Measurements from ENCODE around the gene IP6K1.
"Not testable (repeated sequence)": the region's sequence is repeated elsewhere in the genome, so short reads cannot be mapped to it uniquely, and the experiment has no call there.

The IP6K1 gene

DNA sequence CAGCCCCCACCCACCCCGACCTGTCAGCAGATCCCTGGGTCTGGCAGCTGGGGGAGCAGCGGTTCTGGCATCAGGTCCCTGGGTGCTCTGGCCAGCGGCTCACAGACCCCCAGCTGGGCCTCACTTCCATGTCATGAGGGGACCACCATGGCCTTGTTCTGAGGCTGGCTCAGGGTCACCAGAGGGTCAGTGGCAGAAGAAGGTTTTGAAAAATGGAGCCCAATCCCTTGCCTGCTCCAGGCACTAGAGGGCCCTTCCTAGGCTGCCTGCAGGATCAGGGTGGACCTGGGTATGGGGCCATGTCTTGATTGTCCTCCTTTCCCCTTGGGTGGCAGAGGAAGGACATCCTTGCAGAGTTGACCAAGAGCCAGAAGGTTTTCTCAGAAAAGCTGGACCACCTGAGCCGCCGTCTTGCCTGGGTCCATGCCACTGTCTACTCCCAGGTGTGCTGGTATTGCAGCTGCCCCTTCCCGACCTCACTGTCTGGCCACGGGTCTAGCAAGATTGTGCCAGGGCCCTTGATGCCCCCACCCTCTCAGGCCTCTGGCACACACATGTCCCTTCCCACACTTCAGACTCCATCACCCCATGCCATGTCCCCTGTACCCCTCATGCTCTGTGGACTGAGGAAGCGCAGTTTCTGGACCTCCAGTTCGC is 79.8 kb downstream of the IP6K1 start:
- DNase-seq, result no peak

DNA sequence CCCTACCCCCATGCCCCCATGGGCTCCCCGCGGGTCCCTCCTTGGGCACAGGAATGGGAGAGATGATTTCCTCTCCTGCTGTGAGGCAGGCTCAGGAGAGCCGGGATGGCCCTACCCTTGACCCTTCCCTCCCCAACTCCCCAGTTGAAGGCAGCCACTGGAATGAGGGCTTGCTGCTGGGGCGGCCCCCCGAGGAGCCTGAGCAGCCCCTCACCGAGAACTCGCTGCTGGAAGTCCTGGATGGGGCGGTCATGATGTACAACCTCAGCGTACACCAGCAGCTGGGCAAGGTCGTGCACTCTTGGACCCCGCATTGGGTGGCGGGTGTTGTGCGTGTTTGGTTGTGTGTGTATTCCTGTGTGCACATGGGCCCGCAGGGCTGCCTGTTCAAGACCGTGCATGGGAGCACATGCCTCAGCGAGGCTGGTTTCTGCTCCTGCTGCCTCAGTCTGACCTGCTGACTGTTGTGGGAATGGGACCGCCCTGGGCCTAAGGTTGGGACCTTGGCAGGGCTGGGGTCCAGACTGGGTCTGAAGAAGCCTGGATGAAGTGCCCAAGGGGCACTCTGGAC is 80.9 kb downstream of the IP6K1 start:
- DNase-seq, result no peak

DNA sequence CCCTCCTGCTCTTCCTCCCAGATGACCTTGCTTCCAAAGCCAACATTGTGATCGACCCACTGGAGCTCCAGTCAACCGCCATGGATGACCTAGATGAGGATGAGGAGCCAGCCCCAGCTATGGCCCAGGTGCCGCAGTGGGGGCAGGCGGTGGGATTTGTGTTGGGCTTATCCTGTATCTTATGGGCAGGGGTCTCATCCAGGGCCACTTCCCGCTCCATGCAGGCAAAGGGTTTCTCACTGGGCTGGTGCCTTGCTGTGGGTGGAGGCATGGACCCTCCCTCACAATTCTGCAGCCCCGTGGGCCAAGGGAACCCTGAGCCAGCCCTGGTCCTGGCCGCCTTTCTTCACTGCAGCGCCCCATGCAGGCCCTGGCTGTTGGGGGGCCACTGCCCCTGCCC is 81.7 kb downstream of the IP6K1 start:
- DNase-seq, result no peak

GRCh38 chr3:49703956-49704355 is 82.4 kb downstream of the IP6K1 start:
- DNase-seq, result no peak

GRCh38 chr3:49703443-49703927 is 82.9 kb downstream of the IP6K1 start:
- no peak for DNase-seq

GRCh38 chr3:49702672-49703071 is 83.7 kb downstream of the IP6K1 start:
- no peak for DNase-seq

DNA sequence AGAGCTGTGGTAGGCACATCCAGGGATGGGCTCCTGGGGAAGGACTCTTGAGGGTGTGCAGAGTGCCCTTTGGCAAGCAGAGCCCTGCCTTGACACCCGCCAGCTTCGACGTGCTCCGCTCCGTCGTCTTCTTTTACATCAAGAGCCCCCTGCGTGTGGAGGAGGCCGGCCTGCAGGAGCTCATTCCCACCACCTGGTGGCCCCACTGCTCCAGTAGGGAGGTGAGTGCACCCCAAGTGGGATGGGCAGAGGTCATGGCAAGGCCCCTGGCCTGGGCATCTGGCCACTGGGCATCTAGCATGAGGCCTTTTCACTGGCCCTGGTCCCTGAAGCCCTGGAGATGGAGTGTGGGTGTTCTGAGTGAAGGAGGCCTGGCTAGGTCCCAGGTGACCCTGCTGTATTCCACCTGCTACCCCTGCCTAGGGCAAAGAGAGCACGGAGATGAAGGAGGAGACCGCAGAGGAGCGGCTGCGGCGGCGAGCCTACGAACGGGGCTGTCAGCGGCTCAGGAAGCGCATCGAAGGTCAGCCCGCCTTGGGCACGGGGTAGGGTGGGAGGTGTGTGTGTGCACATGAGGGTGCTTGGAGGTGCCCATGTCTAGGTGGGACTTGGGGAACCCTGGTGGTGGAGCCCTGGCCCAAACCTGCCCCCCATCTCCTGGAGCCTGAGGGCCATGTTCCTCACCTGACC is 84.8 kb downstream of the IP6K1 start:
- no peak for DNase-seq

DNA sequence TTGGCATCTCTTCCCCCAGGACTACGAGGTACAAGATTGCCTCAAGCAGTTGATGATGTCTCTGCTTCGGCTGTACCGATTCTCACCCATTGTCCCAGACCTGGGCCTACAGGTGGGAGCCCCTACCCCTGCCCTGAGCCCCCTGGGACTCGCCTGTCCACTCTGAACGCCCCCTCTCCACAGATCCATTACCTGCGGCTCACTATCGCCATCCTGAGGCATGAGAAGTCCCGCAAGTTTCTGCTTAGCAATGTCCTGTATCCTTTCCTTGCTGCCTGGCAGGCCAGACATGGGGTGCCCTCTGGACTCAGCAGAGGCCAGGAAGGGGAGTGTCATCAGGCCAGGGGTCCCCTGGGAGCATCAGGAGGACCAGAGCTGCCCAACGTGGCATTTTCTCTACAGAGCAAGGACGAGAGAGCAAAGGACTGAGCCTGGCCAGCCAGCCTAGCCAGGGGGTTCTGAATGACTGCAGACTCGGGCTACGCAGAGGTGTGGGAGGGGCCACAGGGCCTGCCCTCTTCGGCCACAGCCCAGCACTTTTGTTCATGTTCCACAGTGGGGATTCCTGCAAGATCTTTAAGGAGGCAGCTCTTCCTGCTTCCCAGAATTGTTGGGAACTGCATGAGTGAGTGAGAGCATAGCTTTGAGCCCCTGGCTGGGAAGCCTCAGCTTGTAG is 85.8 kb downstream of the IP6K1 start:
- DNase-seq, result no peak

DNA sequence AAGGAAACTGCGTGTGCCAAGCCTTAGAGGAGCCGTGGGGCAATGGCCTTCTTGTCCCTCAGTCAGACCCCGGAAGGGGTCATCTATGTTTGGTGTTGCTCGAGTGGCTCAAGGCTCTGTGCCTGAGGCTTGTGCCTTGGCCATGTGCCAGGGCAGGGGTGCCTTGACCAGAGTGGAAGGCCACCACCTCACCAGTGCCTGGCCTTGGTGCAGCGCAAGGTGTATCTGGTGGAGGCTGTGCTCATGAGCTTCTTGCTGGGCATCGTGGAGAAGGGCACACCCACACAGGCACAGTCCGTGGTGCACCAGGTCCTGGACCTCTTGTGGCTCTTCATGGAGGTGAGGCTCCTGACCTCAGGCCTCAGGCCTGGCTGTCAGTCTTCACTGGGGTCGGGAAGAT is 86.3 kb downstream of the IP6K1 start:
- no peak for DNase-seq

GRCh38 chr3:49699281-49699979 is 86.9 kb downstream of the IP6K1 start:
- DNase-seq, result no peak

DNA sequence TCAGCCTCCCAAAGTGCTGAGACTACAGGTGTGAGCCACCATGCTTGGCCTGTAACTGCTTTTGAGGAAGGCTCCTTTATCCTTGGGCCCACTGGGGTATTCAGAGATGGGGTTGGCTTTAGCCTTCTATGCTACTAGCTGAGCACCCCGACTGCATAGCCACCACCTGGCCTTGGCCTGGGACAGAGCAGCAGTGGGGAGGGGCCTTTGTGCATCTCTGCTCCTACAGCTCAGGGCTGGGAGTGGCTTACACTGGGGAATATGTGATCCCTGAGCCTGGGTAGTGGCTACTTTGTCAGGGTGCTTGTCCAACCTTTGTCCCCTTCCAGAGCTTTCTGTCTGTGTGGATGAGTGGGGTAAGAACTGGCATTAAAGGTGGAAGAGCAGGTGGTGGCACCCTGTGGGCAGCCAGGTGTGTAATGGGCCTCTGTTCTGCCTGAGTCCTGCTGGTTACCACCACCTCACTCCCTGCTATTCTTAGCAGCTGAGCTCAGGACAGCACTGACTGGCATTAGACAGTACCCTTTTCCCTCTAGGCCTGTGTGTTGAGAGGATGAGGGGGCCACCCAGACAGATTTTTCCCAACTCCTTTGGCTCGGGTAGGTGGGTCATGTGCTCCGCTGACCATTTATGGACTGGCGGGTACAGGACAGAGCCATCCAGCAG is 90.9 kb downstream of the IP6K1 start:
- not testable (repeated sequence) for DNase-seq

DNA sequence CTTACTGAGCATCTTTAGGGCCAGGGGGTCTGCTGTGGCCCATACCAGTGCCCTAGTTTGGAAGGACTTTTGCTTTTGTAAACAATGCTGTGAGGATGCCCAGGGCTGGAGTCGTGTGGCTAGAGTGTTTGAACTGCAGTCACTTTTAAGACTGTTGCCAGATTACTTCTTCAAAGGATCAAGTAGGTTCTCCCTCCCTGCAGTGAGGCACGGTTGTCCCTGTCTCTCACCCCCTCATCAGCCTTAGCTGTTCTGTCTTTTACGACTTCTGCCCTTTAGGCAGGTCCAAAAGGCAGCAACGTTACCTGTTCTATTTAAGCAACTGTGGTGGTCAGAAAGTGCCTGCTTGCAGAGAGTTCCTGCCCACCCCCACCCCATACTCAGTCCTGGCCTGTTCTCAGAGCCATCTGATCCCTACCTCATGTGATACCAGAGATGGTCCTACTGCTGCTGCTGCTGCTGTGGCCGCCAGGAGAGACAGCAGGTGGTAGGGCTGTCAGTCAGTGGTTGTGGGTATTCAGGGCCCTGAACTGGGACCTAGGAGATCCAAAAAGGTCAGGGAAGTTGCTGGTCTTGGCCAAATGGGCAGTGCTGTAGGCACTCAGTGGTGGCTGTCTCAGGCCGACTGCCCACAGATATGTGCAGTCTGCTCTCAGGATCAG is 91.8 kb downstream of the IP6K1 start:
- not testable (repeated sequence) for DNase-seq

- not testable (repeated sequence) for DNase-seq
Measured at GRCh38 chr3:49691481-49691880, 94.9 kb downstream of the IP6K1 start.

- DNase-seq, result not testable (repeated sequence)
Measured at GRCh38 chr3:49690856-49691255, 95.5 kb downstream of the IP6K1 start.

DNA sequence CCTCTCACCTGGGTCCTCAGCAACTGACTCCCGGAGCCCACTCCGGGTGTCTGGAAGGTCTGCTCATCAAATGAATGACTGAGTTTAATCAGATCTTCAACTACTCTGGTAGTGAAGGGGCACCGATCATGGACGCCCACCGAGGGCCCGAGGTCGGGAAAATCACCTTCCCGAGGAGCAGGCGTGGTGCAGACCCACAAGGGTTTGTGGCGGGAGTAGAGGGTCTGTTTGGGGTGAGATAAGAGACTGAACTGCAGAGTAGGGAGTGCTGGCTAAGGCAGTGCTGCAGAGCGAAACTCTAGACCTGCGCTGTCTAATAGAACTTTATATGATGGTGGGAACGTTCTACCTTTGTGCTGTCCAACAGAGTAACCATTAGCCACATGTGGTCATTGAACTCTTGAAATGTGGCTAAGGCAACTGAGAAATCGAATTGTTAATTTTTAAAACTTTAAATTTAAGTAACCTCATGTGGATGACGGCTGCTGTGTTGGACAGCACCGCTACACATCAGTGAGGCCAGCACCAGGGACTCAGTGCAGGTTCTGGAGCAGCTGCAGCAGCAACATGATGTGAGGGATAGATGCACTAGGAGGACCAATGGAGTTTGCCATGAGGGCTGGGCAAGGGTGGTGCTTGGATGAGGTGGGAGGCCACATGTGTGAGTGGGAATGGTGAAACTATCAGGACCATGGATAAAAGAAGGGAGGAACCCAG is 96.3 kb downstream of the IP6K1 start:
- DNase-seq, result not testable (repeated sequence)

DNA sequence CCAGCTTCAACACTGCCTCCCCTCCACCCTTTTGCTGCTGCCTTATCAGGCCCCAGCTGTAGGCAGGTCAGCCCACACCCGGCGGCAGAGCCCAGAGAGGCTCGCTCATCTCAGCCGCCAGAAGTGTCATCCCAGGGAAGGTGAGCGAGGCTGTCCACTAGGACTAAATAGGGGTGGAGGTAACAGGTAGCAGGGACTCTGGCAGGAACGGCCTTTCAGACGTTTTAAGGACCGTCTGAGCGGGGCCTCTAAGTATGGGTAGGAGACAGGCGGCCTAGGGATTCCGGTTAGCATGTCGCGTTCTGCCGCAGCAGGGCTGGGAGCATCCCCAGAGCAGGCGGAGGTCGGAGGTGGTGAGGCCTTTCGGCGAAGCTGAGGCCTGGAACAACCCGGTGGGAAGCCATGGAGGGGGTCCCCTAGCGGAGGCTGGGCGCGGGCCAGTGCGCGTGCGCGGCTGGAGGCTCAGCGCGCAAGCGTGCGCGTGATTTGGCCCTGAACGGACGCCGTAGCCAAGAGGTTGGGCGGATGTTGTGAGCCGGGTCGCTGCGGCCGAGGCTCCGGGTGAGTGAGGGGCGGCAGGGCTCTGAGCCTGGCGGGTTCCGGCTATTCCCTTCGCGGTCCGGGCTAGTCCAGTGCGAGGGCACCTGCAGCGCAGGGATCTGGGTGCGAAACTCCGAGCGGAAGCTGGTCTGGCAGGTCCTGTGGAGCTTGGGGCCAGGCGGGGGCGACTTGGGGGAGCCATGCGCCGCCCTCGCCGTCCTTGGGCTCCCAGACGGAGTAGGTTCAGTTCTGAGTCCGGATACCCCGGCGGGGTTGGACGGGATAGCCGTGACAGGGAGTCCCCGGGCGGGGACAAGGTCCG is 97.1 kb downstream of the IP6K1 start, which contains the start of the genes MST1 and RNF123:
Gene MST1, minus strand, starts transcription at position 429 of the 862 bp plus-strand sequence. CDS start 783 bp downstream, outside the sequence.
Gene RNF123, plus strand, starts transcription at position 512 of the 862 bp plus-strand sequence. CDS start 1,609 bp downstream, outside the sequence.
- peak; percentile 96 for DNase-seq

DNA sequence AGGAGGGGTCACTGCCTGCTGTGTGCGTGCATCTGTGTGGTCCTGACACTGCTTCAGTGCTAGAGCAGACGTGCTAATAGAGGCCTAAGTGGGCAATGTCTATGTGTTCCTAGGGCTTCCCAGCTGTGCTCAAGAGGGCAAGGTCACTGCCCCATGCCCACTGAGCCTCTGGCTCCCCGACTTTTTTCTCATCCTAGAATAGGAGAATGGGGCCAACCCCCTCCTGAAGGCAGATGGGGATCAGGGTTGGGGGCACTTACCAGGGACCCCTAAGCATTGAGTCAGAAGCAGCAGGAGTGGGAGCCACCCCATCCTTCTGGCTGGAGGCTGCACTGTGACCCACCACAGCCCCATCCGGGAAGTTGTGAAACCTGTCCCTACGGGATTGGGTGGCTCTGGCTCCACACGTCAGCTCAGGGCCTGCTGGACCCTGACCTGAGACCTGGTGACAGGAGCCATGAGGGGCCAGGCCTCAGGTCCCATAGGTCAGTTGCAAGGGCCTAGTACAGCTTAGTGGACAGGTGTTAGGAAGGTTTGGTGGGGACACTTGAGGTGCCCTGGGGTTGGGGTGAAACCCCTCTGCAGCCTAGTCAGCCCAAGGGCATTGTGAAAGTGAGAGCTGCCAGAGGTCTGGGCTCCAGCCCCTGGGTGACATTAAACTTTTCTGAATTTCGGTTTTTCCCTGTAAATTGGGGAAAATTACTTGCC is 97.8 kb downstream of the IP6K1 start:
- DNase-seq, result not testable (repeated sequence)

- not testable (repeated sequence) for DNase-seq
Measured at GRCh38 chr3:49687424-49687795, 98.9 kb downstream of the IP6K1 start.

Data from right forelimb (tissue), 1 donor.